ENCODE measurements around the gene MBP.

DNA sequence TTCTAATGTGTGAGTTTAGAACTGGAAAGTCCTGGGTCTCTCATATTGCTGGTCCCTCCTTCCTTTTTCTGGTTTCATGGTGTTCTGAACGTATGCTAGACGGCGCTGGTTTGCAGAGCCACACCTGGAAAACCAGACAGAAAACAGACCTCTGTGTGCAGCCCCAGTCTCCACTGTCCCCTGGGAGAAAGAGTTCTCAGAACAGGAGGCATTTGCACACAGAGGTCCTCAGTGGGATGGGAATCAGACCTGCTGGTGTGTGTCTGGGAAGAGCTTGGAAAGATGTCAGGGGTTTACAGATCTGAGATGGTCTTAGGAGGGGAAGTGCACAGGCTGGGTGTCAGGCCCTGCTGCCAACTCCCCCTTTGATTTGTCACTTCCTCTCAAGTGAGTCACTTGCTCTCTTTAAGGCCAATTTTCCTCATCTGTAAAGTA is 14.9 kb upstream of the MBP start:
- TF ChIP-seq, protein P1, sequence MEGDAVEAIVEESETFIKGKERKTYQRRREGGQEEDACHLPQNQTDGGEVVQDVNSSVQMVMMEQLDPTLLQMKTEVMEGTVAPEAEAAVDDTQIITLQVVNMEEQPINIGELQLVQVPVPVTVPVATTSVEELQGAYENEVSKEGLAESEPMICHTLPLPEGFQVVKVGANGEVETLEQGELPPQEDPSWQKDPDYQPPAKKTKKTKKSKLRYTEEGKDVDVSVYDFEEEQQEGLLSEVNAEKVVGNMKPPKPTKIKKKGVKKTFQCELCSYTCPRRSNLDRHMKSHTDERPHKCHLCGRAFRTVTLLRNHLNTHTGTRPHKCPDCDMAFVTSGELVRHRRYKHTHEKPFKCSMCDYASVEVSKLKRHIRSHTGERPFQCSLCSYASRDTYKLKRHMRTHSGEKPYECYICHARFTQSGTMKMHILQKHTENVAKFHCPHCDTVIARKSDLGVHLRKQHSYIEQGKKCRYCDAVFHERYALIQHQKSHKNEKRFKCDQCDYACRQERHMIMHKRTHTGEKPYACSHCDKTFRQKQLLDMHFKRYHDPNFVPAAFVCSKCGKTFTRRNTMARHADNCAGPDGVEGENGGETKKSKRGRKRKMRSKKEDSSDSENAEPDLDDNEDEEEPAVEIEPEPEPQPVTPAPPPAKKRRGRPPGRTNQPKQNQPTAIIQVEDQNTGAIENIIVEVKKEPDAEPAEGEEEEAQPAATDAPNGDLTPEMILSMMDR (IDR thresholded peaks at IDR 0.05) = no peak
- no peak for TF ChIP-seq POLR2A (IDR thresholded peaks at IDR 0.05)
